GM18502 (cell line): ENCODE data around the gene PLEKHM3.

Experiments
- ATAC-seq: cut with Tn5 transposase; IDR thresholded peaks from one replicate; pipeline ENCODE4 v1.9.1; 2021; ENCODE audit warnings: mild to moderate bottlenecking; ENCODE audit not compliant: unreplicated experiment, poor library complexity

Gene PLEKHM3

GRCh38 chr2:208025037-208025813, at the start of gene PLEKHM3:
PLEKHM3 (minus strand) TSS chr2:208025527; CDS start chr2:208001639, 23,888 bp downstream.
- ATAC-seq = peak; percentile 96

GRCh38 chr2:208074610-208075356, 49.5 kb upstream of the PLEKHM3 start:
- no peak for ATAC-seq

- peak; percentile 86 for ATAC-seq
Measured at GRCh38 chr2:208072250-208072892, 47.0 kb upstream of the PLEKHM3 start.

GRCh38 chr2:208069186-208069585, 43.9 kb upstream of the PLEKHM3 start:
- ATAC-seq = no peak

GRCh38 chr2:208066016-208066415, 40.7 kb upstream of the PLEKHM3 start:
- no peak for ATAC-seq

- no peak for ATAC-seq
Measured at GRCh38 chr2:208065476-208065875, 40.1 kb upstream of the PLEKHM3 start.

- ATAC-seq = peak; percentile 97
Measured at GRCh38 chr2:208064220-208064961, 39.1 kb upstream of the PLEKHM3 start.

- no peak for ATAC-seq
Measured at GRCh38 chr2:208062961-208063360, 37.6 kb upstream of the PLEKHM3 start.

GRCh38 chr2:208062113-208062512, 36.8 kb upstream of the PLEKHM3 start:
- ATAC-seq = no peak

- ATAC-seq = no peak
Measured at GRCh38 chr2:208057108-208057507, 31.8 kb upstream of the PLEKHM3 start.

- no peak for ATAC-seq
Measured at GRCh38 chr2:208049441-208049840, 24.1 kb upstream of the PLEKHM3 start.

GRCh38 chr2:208049006-208049405, 23.7 kb upstream of the PLEKHM3 start:
- ATAC-seq = no peak

GRCh38 chr2:208047840-208048239, 22.5 kb upstream of the PLEKHM3 start:
- no peak for ATAC-seq

GRCh38 chr2:208046686-208047085, 21.4 kb upstream of the PLEKHM3 start:
- no peak for ATAC-seq

GRCh38 chr2:208042450-208042849, 17.1 kb upstream of the PLEKHM3 start:
- ATAC-seq = no peak

GRCh38 chr2:208042041-208042440, 16.7 kb upstream of the PLEKHM3 start:
- no peak for ATAC-seq

- peak; percentile 90 for ATAC-seq
Measured at GRCh38 chr2:208040199-208041171, 15.2 kb upstream of the PLEKHM3 start.

GRCh38 chr2:208039376-208040110, 14.2 kb upstream of the PLEKHM3 start:
- ATAC-seq = no peak
